ENCODE results near the gene ALKBH6. TPM values are rescaled to one million over a fixed set of nuclear protein-coding genes. Genes with fewer than 3 reads are reported as not detected.

Gene ALKBH6
- total RNA-seq, 6 experiments from 2014 or later = 25.3 to 31.5 (median 28.5) TPM

GRCh38 chr19:35978271-35978670, 35.7 kb downstream of the ALKBH6 start:
- no peaks in the 10 kb centered on the region for H3K9me3 Mint-ChIP-seq

GRCh38 chr19:35977446-35978222, 36.4 kb downstream of the ALKBH6 start:
- peak; percentile 45 for TF ChIP-seq CTCF (IDR thresholded peaks at IDR 0.05)
- no peaks in the 10 kb centered on the region for H3K9me3 Mint-ChIP-seq
- H3K27ac Mint-ChIP-seq = no peak overlapping the region
- H3K4me3 Mint-ChIP-seq = no peak overlapping the region
- no peaks in the 10 kb centered on the region for H3K36me3 Mint-ChIP-seq (ENCODE audit: low read depth)
- H3K27me3 Mint-ChIP-seq (ENCODE audit: insufficient read depth) = peaks cover 12% of the 10 kb centered on the region
- DNase-seq = no peak
- no peaks in the 10 kb centered on the region for H3K4me1 Mint-ChIP-seq (ENCODE audit: low read depth)

More at GRCh38 chr19:35978271-35978670, 35.7 kb downstream of the ALKBH6 start:
- no peak for TF ChIP-seq CTCF (IDR thresholded peaks at IDR 0.05)
- DNase-seq = no peak
- Mint-ChIP-seq H3K4me3 (no peak overlapping the region), H3K36me3 (ENCODE audit: low read depth) (no peaks in the 10 kb centered on the region), H3K4me1 (ENCODE audit: low read depth) (no peaks in the 10 kb centered on the region), H3K27me3 (ENCODE audit: insufficient read depth) (peaks cover 17% of the 10 kb centered on the region), H3K27ac (no peak overlapping the region)

- no peak overlapping the region for H3K4me3 Mint-ChIP-seq
- no peaks in the 10 kb centered on the region for H3K36me3 Mint-ChIP-seq (ENCODE audit: low read depth)
- H3K4me1 Mint-ChIP-seq (ENCODE audit: low read depth) = no peaks in the 10 kb centered on the region
- DNase-seq = no peak
- no peak overlapping the region for H3K27ac Mint-ChIP-seq
- H3K9me3 Mint-ChIP-seq = no peaks in the 10 kb centered on the region
- H3K27me3 Mint-ChIP-seq (ENCODE audit: insufficient read depth) = peaks cover 15% of the 10 kb centered on the region
- no peak for TF ChIP-seq CTCF (IDR thresholded peaks at IDR 0.05)
Measured at GRCh38 chr19:35975608-35976214, 38.3 kb downstream of the ALKBH6 start.

- H3K4me1 Mint-ChIP-seq (ENCODE audit: low read depth) = no peaks in the 10 kb centered on the region
- no peak for TF ChIP-seq CTCF (IDR thresholded peaks at IDR 0.05)
- H3K27ac Mint-ChIP-seq = no peak overlapping the region
- H3K4me3 Mint-ChIP-seq = no peak overlapping the region
- no peaks in the 10 kb centered on the region for H3K9me3 Mint-ChIP-seq
- H3K27me3 Mint-ChIP-seq (ENCODE audit: insufficient read depth) = peaks cover 14% of the 10 kb centered on the region
- DNase-seq = no peak
- H3K36me3 Mint-ChIP-seq (ENCODE audit: low read depth) = no peaks in the 10 kb centered on the region
Measured at GRCh38 chr19:35973487-35973886, 40.5 kb downstream of the ALKBH6 start.

- TF ChIP-seq CTCF (IDR thresholded peaks at IDR 0.05) = no peak
- DNase-seq = no peak
- Mint-ChIP-seq H3K9me3 (no peaks in the 10 kb centered on the region), H3K27me3 (ENCODE audit: insufficient read depth) (peaks cover 9% of the 10 kb centered on the region), H3K27ac (no peak overlapping the region), H3K36me3 (ENCODE audit: low read depth) (no peaks in the 10 kb centered on the region), H3K4me1 (ENCODE audit: low read depth) (no peaks in the 10 kb centered on the region), H3K4me3 (no peak overlapping the region)
Measured at GRCh38 chr19:35966771-35967170, 47.2 kb downstream of the ALKBH6 start.
